ENCODE results near the gene RPL26. TPM values are rescaled to one million over a fixed set of nuclear protein-coding genes. Genes with fewer than 3 reads are reported as not detected.
"Not testable (repeated sequence)": the region's sequence is repeated elsewhere in the genome, so short reads cannot be mapped to it uniquely, and the experiment has no call there.

The RPL26 gene
- total and polyA plus RNA-seq, 7 donors: 994 to 4,614 (median 1,548) TPM

DNA sequence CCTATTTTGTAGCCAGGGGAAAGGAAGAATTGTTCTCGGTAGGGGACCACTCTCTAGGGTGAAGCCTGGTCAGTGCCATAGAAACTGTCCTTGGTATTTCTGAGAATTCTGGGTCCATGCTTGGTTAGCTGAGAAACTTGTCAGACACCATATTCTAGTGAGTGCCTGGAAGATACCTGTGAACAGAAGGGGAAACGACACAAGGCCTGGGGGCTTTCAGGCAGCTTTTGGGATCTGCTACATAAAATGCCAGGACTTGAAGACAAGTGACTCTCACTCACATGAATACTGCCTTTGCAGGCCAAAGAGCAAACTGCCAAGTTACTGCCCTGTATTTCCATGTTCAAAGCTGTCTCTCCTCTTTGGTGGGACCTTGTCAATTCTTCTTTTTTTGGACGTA is 25.1 kb downstream of the RPL26 start:
- intact Hi-C loops (cut with DNase I): no loop called here
- TF ChIP-seq, protein P1, sequence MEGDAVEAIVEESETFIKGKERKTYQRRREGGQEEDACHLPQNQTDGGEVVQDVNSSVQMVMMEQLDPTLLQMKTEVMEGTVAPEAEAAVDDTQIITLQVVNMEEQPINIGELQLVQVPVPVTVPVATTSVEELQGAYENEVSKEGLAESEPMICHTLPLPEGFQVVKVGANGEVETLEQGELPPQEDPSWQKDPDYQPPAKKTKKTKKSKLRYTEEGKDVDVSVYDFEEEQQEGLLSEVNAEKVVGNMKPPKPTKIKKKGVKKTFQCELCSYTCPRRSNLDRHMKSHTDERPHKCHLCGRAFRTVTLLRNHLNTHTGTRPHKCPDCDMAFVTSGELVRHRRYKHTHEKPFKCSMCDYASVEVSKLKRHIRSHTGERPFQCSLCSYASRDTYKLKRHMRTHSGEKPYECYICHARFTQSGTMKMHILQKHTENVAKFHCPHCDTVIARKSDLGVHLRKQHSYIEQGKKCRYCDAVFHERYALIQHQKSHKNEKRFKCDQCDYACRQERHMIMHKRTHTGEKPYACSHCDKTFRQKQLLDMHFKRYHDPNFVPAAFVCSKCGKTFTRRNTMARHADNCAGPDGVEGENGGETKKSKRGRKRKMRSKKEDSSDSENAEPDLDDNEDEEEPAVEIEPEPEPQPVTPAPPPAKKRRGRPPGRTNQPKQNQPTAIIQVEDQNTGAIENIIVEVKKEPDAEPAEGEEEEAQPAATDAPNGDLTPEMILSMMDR (IDR thresholded peaks at IDR 0.05): no peak

DNA sequence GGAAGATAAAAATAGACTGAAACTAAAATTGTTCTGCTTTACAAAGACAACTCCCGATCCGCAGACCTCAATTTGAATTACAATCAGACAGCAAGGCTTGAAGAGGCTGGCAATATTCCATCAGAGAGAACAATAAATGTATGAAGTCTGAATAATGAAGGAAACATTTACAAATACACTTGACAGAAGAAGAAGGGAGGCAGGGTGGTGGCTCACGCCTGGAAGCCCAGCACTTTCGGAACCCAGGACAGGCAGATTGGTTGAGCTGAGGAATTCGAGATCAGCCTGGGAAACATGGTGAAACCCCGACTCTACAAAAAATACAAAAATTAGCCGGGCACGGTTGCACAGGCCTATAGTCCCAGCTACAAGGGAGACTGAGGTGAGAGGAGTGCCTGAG is 28.8 kb downstream of the RPL26 start:
- Histone ChIP-seq H3K27ac (no peak overlapping the region), H3K4me3 (no peak overlapping the region), H3K9me3 (no peaks in the 10 kb centered on the region), H3K4me1 (peaks cover 4% of the 10 kb centered on the region), H3K36me3 (ENCODE audit: insufficient read depth in 1 of 2, low read depth in 1 of 2) (peaks cover 0 to 6% of the 10 kb centered on the region in 2 donors), H3K27me3 (ENCODE audit: insufficient read depth in 3 of 3, low read length in 2 of 3) (no peaks in the 10 kb centered on the region)
- intact Hi-C loops (cut with DNase I): no loop called here
- DNase-seq (no peak), ATAC-seq (no peak)
- TF ChIP-seq, protein P1 (IDR thresholded peaks at IDR 0.05): no peak
- WGBS, 3 donors: 59 to 61% (median 61%) methylated on average over 8 of the region's 8 CpGs

More for the DNA sequence above, 25.1 kb downstream of the RPL26 start:
- Histone ChIP-seq H3K36me3 (ENCODE audit: insufficient read depth in 1 of 2, low read depth in 1 of 2) (peaks cover 0 to 7% of the 10 kb centered on the region in 2 donors), H3K9me3 (no peaks in the 10 kb centered on the region), H3K27me3 (ENCODE audit: insufficient read depth in 3 of 3, low read length in 2 of 3) (no peaks in the 10 kb centered on the region), H3K4me3 (no peak overlapping the region), H3K27ac (no peak overlapping the region), H3K4me1 (peaks cover 24% of the 10 kb centered on the region)
- ATAC-seq (no peak), DNase-seq (no peak)
- 89 to 94% (median 89%) methylated on average over 3 of the region's 3 CpGs for WGBS, 3 donors

DNA sequence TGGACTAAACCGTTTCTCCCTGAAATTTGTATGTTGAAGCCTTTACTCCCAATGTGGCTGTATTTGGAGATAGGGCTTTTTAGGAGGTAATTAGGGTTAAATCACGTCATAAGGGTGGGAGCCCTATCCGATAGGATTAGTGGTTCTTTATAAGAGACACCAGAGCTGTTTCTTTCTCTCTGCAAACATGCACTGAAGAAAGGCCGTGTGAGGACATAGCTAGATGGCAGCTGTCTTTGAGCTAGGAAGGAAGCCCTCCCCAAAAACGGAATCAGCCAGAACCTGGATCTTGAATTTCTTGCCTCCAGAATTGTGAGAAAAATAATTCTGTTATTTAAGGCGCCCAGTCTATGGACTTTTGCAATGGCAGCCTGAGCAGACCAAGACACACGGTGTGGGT is 29.3 kb downstream of the RPL26 start:
- intact Hi-C loops (cut with DNase I): no loop called here
- Histone ChIP-seq H3K27me3 (ENCODE audit: insufficient read depth in 3 of 3, low read length in 2 of 3) (no peaks in the 10 kb centered on the region), H3K4me1 (no peaks in the 10 kb centered on the region), H3K9me3 (no peaks in the 10 kb centered on the region), H3K4me3 (no peak overlapping the region), H3K27ac (no peak overlapping the region), H3K36me3 (ENCODE audit: insufficient read depth in 1 of 2, low read depth in 1 of 2) (peaks cover 0 to under 1% of the 10 kb centered on the region in 2 donors)
- DNase-seq (no peak), ATAC-seq (no peak)
- WGBS, 3 donors: 52 to 53% (median 53%) methylated on average over 7 of the region's 7 CpGs
- TF ChIP-seq, protein P1 (IDR thresholded peaks at IDR 0.05): no peak

DNA sequence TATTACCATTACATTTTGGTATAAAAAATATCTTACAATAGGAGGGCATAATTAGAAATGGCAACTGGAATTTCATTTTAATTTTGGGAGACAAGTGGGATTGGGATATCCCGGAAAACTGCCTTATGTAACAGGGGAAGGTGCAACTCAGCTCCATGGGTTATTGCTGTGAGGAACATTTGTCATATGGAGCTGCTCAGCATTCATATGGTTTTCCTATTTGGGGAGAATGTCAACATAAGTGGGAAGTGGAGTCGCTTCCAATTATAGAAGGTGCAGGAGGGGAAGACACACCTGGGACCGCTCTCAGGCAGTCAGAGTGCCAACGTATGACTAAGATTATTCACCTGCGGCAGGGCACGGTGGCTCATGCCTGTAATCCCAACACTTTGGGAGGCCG is 32.7 kb downstream of the RPL26 start:
- intact Hi-C loops (cut with DNase I): no loop called here
- DNase-seq: no peak
- no peaks in the 10 kb centered on the region for H3K4me1 ChIP-seq
- no peak overlapping the region for H3K27ac ChIP-seq
- H3K36me3 ChIP-seq (ENCODE audit: insufficient read depth in 1 of 2, low read depth in 1 of 2): no peaks in the 10 kb centered on the region
- no peak for ATAC-seq
- TF ChIP-seq, protein P1 (IDR thresholded peaks at IDR 0.05): no peak
- WGBS, 3 donors: 64 to 75% (median 70%) methylated on average over 7 of the region's 7 CpGs
- H3K9me3 ChIP-seq: no peaks in the 10 kb centered on the region
- no peak overlapping the region for H3K4me3 ChIP-seq
- peaks cover 0 to 15% (median 0%) of the 10 kb centered on the region in 3 donors for H3K27me3 ChIP-seq (ENCODE audit: insufficient read depth in 3 of 3, low read length in 2 of 3)

DNA sequence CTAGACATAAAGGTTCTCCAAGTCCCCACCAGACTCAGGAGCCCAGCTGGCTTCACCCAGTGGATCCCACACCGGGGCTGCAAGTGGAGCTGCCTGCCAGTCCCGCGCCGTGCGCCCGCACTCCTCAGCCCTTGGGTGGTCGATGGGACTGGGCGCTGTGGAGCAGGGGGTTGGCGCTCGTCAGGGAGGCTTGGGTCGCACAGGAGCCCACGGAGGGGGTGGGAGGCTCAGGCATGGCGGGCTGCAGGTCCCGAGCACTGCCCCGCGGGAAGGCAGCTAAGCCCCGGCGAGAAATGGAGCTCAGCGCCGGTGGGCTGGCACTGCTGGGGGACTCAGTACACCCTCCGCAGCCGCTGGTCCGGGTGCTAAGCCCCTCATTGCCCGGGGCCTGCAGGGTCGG is 36.0 kb downstream of the RPL26 start:
- H3K4me3 ChIP-seq: not testable (repeated sequence)
- 46 to 61% (median 50%) methylated on average over 9 to 25 of the region's 25 CpGs for WGBS, 3 donors

More for the DNA sequence above, 36.0 kb downstream of the RPL26 start:
- DNase-seq; intact Hi-C loops (cut with DNase I); ATAC-seq; H3K27ac ChIP-seq; H3K4me1 ChIP-seq; H3K36me3 ChIP-seq (ENCODE audit: insufficient read depth in 1 of 2, low read depth in 1 of 2); H3K9me3 ChIP-seq: not testable (repeated sequence)
- peaks cover 0 to 16% (median 0%) of the 10 kb centered on the region in 3 donors for H3K27me3 ChIP-seq (ENCODE audit: insufficient read depth in 3 of 3, low read length in 2 of 3)

All from psoas muscle (tissue), 8 donors.